HUES6 (cell line): Measurements from ENCODE around the gene CADM1.

Source experiments
- H3K27ac ChIP-seq: 2 replicates; pipeline ENCODE4 v1.7.0; 2013; ENCODE audit warnings: low read depth, mild to moderate bottlenecking, low read length, inconsistent platforms
- H3K27me3 ChIP-seq: 2 replicates; pipeline ENCODE4 v1.6.1; 2013; ENCODE audit warnings: low read length; ENCODE audit not compliant: control insufficient read depth, insufficient read depth
- H3K36me3 ChIP-seq: 2 replicates; pipeline ENCODE4 v1.6.1; 2013; ENCODE audit warnings: low read length; ENCODE audit not compliant: control insufficient read depth, insufficient read depth
- H3K4me1 ChIP-seq: 2 replicates; pipeline ENCODE4 v1.6.1; 2013; ENCODE audit warnings: low read length; ENCODE audit not compliant: control insufficient read depth, insufficient read depth
- H3K4me3 ChIP-seq: 2 replicates; pipeline ENCODE4 v1.5.1; 2013; ENCODE audit warnings: low read depth, low read length
- H3K9ac ChIP-seq: one replicate; pipeline ENCODE4 v1.6.1; 2013; ENCODE audit warnings: mild to moderate bottlenecking, low read length
- H3K9me3 ChIP-seq: 2 replicates; pipeline ENCODE4 v1.6.1; 2013; ENCODE audit warnings: low read depth, low read length; ENCODE audit not compliant: control insufficient read depth, insufficient read depth

Gene CADM1

GRCh38 chr11:115406404-115406803, 97.8 kb downstream of the CADM1 start:
- no peaks in the 10 kb centered on the region for H3K27me3 ChIP-seq
- no peaks in the 10 kb centered on the region for H3K36me3 ChIP-seq
- no peaks in the 10 kb centered on the region for H3K9me3 ChIP-seq
- H3K9ac ChIP-seq = no peak overlapping the region
- H3K4me3 ChIP-seq = no peak overlapping the region
- peaks cover 37% of the 10 kb centered on the region for H3K4me1 ChIP-seq
- H3K27ac ChIP-seq = no peak overlapping the region

DNA sequence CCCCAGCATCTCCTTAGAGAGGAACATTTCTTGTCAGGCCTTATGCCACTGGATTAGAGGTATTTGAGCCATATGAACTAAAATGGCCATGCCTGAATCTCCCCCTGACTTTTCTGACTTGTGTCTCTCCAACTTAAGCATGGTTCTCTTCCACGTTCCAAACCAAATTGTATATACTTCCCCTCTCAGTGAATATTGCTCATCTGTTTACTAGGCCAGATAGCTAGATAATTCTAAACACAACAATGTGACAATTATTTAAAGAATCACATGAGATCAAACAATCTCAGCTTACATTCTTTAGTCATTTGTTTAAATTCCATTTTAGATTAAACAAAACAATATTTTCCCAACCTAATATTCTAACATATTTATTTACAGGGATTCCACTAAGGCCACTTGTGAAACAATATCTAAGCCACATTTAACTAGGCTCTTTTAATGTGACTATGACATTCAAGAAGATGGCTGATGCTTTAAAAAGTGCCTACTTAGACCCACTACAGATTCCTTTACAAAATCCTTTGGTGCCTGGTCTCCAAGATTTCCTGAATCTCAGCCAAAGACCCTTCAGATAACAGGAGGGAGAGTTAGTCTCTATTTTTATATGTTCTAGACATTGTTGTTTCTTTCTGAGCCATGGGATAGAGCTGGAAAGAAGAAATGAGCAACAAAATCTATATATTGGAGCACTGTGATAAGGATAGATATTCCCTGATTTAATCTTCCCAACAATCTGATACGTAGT, 105.7 kb downstream of the CADM1 start:
- Histone ChIP-seq H3K27me3 (peaks cover 20% of the 10 kb centered on the region; the same call in 1 of the 2 replicates), H3K4me3 (no peak overlapping the region), H3K9ac (no peak overlapping the region), H3K4me1 (no peaks in the 10 kb centered on the region), H3K9me3 (no peaks in the 10 kb centered on the region), H3K27ac (no peak overlapping the region), H3K36me3 (no peaks in the 10 kb centered on the region)

DNA sequence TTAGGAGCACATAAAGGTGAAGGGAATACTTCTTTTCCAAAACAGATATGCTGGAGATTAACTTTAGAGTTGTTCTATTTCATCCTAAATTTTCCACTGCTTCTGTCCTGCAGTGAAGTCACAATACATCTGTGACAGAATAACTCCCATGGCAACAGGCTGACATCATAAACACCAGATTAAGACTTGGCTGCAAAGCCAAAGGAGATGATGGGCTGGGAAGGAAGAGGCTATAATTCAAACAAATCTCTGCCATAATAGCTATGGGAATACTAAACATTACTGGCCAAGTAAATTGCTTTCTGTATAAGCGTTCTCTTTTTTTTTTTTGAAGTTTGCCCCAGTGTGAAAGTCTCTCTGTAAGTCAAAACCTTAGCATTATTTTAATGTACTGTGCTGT, 107.7 kb downstream of the CADM1 start:
- H3K9me3 ChIP-seq = no peaks in the 10 kb centered on the region
- H3K4me3 ChIP-seq = no peak overlapping the region
- peaks cover 39% of the 10 kb centered on the region for H3K27me3 ChIP-seq
- no peaks in the 10 kb centered on the region for H3K36me3 ChIP-seq
- H3K27ac ChIP-seq = no peak overlapping the region
- peaks cover 3% of the 10 kb centered on the region; the same call in 1 of the 2 replicates for H3K4me1 ChIP-seq
- H3K9ac ChIP-seq = no peak overlapping the region

DNA sequence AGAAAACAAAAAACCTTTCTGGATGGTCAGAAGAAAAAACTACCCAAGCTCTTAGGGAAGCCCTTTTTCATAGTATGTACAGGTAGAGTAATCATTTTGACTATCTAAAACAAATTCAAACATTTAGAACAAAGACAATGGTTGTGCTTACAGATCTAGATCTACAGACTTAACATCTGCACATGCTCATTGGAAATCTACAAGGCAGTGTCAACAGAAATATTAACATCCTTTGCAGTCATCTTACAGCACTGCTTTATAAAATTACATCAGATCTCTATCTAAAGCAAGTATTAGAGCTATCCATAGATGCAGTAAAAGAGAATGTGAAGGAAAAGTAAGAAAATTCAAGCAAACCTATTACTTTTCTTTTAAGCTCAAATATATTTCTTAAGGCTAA, 110.3 kb downstream of the CADM1 start:
- H3K36me3 ChIP-seq = no peaks in the 10 kb centered on the region
- no peaks in the 10 kb centered on the region for H3K9me3 ChIP-seq
- peaks cover 65% of the 10 kb centered on the region for H3K27me3 ChIP-seq
- H3K27ac ChIP-seq = no peak overlapping the region
- no peak overlapping the region for H3K9ac ChIP-seq
- H3K4me3 ChIP-seq = no peak overlapping the region
- H3K4me1 ChIP-seq = peaks cover 19% of the 10 kb centered on the region

GRCh38 chr11:115391598-115391997, 112.6 kb downstream of the CADM1 start:
- Histone ChIP-seq H3K4me1 (peaks cover 19% of the 10 kb centered on the region), H3K4me3 (no peak overlapping the region), H3K27me3 (peaks cover 87% of the 10 kb centered on the region), H3K27ac (no peak overlapping the region), H3K9ac (no peak overlapping the region), H3K9me3 (no peaks in the 10 kb centered on the region), H3K36me3 (no peaks in the 10 kb centered on the region)

DNA sequence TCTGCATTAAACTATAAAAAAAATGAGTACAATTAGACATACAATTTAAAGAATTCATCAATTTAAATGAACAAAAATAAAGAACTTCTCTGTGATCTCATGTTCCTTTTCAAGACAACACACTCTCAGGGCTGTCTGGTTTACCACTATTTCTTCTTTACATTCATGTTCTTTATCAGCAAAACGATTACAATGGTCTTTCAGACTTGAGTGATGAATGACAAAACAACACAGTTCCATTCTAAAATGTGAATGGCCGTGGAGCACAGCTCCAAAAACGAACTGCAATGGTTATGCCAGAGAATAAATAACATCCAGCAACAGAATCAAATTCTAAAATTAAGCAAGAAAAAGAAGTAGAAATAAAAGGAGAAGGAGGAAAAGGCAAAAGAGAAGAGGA, 113.1 kb downstream of the CADM1 start:
- Histone ChIP-seq H3K27ac (no peak overlapping the region), H3K9ac (no peak overlapping the region), H3K27me3 (peaks cover 89% of the 10 kb centered on the region), H3K4me1 (peaks cover 19% of the 10 kb centered on the region), H3K4me3 (no peak overlapping the region), H3K9me3 (no peaks in the 10 kb centered on the region), H3K36me3 (no peaks in the 10 kb centered on the region)

GRCh38 chr11:115390441-115390840, 113.8 kb downstream of the CADM1 start:
- Histone ChIP-seq H3K4me1 (peaks cover 19% of the 10 kb centered on the region), H3K9ac (no peak overlapping the region), H3K9me3 (no peaks in the 10 kb centered on the region), H3K36me3 (no peaks in the 10 kb centered on the region), H3K27ac (no peak overlapping the region), H3K4me3 (no peak overlapping the region), H3K27me3 (peaks cover 94% of the 10 kb centered on the region)

DNA sequence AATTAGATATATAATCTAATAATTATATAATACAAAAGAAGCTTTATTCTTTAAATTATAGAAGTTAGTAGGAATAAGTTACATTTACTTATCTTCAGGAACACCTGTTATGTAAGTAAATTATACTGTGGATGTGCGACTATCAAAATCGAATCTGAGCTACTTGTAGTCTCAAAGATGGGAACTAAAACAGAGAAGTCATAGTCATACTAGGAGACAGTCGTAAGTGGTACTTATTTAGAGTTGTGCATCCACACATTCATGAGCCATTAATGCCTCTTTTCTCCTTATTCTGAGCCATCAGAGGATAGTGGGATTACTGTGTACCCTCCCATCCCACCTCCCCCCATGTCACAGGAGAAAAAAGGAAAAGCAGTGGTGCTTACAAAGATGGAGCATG, 114.4 kb downstream of the CADM1 start:
- Histone ChIP-seq H3K27ac (no peak overlapping the region), H3K4me1 (peaks cover 19% of the 10 kb centered on the region), H3K9ac (no peak overlapping the region), H3K4me3 (no peak overlapping the region), H3K27me3 (peaks cover 98% of the 10 kb centered on the region), H3K9me3 (no peaks in the 10 kb centered on the region), H3K36me3 (no peaks in the 10 kb centered on the region)

- Histone ChIP-seq H3K36me3 (no peaks in the 10 kb centered on the region), H3K9ac (no peak overlapping the region), H3K4me1 (peaks cover 17% of the 10 kb centered on the region), H3K27ac (no peak overlapping the region), H3K9me3 (no peaks in the 10 kb centered on the region), H3K27me3 (peaks cover 70% of the 10 kb centered on the region), H3K4me3 (no peak overlapping the region)
Observed at GRCh38 chr11:115385226-115385625, 119.0 kb downstream of the CADM1 start.

GRCh38 chr11:115384236-115384635, 120.0 kb downstream of the CADM1 start:
- Histone ChIP-seq H3K4me1 (peaks cover 12% of the 10 kb centered on the region), H3K36me3 (no peaks in the 10 kb centered on the region), H3K9ac (no peak overlapping the region), H3K9me3 (no peaks in the 10 kb centered on the region), H3K4me3 (no peak overlapping the region), H3K27me3 (peaks cover 60% of the 10 kb centered on the region), H3K27ac (no peak overlapping the region)

DNA sequence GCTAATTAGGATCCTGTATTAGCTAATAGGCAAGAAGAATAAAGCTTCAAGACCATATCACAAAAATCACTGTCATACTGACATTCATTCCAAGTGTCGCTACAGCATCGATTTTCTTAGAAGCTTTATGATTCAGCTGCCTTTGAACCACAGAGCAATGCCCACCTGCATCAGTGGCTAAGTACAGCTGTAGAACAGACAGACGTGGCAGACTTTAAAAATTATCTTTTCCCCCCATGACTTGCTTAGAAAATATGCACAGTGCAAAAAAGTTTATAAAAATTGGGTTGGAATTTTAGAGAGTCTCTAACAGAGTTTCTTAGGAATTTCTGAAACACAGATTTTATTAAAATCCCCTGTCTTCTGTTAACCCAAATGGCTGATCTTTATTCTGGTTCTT, 120.8 kb downstream of the CADM1 start:
- Histone ChIP-seq H3K9me3 (no peaks in the 10 kb centered on the region), H3K27ac (no peak overlapping the region), H3K9ac (no peak overlapping the region), H3K27me3 (peaks cover 52% of the 10 kb centered on the region), H3K4me3 (no peak overlapping the region), H3K36me3 (no peaks in the 10 kb centered on the region), H3K4me1 (peaks cover 12% of the 10 kb centered on the region)
